NB4 (cell line): ENCODE results near the gene NFATC1.

Source experiments
- MYC ChIP-seq: IDR thresholded peaks from 2 replicates; pipeline ENCODE4 v1.6.1; 2011; ENCODE audit warnings: low read depth, low read length
- POLR2A ChIP-seq: IDR thresholded peaks from 2 replicates; pipeline ENCODE4 v1.6.1; 2011; ENCODE audit warnings: mild to moderate bottlenecking; ENCODE audit not compliant: insufficient read length; ENCODE audit errors: extremely low read depth
- TF ChIP-seq, protein P1 (sequence below): IDR thresholded peaks from one replicate; pipeline ENCODE4 v1.5.1; 2012; ENCODE audit warnings: low read depth, low read length
- TF ChIP-seq, protein P2 (sequence below): IDR thresholded peaks from 2 replicates; pipeline ENCODE4 v1.6.1; 2011; ENCODE audit warnings: low read depth, low read length

DNA sequence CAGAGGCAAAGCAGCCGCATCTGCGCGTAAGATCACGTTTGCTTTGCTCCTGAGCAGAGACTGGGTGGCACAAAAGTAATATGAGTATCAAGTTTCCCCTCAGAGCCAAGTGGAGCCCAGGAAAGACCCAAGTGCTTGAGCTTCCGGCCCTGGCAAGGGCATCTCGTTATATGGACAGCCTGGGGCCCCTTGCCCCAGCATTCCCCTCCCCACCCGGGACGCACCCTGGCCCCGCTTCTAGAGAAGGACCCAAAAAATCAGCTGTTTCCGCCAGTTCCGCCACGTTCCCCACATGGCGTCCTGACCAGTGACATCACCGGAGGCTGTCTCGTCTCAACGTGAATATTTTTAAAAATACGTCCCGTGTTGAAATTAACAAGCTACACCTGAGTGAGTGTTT is 135.1 kb downstream of the NFATC1 start:
- TF ChIP-seq, protein P1, sequence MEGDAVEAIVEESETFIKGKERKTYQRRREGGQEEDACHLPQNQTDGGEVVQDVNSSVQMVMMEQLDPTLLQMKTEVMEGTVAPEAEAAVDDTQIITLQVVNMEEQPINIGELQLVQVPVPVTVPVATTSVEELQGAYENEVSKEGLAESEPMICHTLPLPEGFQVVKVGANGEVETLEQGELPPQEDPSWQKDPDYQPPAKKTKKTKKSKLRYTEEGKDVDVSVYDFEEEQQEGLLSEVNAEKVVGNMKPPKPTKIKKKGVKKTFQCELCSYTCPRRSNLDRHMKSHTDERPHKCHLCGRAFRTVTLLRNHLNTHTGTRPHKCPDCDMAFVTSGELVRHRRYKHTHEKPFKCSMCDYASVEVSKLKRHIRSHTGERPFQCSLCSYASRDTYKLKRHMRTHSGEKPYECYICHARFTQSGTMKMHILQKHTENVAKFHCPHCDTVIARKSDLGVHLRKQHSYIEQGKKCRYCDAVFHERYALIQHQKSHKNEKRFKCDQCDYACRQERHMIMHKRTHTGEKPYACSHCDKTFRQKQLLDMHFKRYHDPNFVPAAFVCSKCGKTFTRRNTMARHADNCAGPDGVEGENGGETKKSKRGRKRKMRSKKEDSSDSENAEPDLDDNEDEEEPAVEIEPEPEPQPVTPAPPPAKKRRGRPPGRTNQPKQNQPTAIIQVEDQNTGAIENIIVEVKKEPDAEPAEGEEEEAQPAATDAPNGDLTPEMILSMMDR = no peak
- TF ChIP-seq POLR2A (no peak), MYC (no peak)
- TF ChIP-seq, protein P2, sequence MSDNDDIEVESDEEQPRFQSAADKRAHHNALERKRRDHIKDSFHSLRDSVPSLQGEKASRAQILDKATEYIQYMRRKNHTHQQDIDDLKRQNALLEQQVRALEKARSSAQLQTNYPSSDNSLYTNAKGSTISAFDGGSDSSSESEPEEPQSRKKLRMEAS = no peak
